HEK293 (cell line): ENCODE results near the gene ADGRL1.

Experiments
- TCF7L2 ChIP-seq: IDR thresholded peaks from 2 replicates; pipeline ENCODE4 v1.6.1; 2011; ENCODE audit warnings: low read depth, mild to moderate bottlenecking, inconsistent platforms, low read length, moderate library complexity, borderline replicate concordance
- ZNF133 ChIP-seq: fragments of 450-650 bp; formaldehyde crosslinking; IDR thresholded peaks from 2 replicates; pipeline ENCODE4 v1.5.1; 2016; ENCODE audit warnings: missing biosample characterization, missing genetic modification characterization
- ZNF140 ChIP-seq: fragments of 450-650 bp; formaldehyde crosslinking; IDR thresholded peaks from 2 replicates; pipeline ENCODE4 v1.5.1; 2016; ENCODE audit warnings: missing biosample characterization, missing genetic modification characterization
- ZNF280D ChIP-seq: fragments of 450-650 bp; formaldehyde crosslinking; IDR thresholded peaks from 2 replicates; pipeline ENCODE4 v1.5.1; 2016; ENCODE audit warnings: missing biosample characterization, missing genetic modification characterization
- ZNF792 ChIP-seq: fragments of 450-650 bp; formaldehyde crosslinking; IDR thresholded peaks from 2 replicates; pipeline ENCODE4 v1.5.1; 2016; ENCODE audit warnings: missing biosample characterization, missing genetic modification characterization
- TF ChIP-seq, protein P1 (sequence below): fragments of 450-650 bp; formaldehyde crosslinking; IDR thresholded peaks from 2 replicates; pipeline ENCODE4 v1.5.1; 2016; ENCODE audit warnings: missing biosample characterization, missing genetic modification characterization
- TF ChIP-seq, protein P2 (sequence below): fragments of 450-650 bp; formaldehyde crosslinking; IDR thresholded peaks from 2 replicates; pipeline ENCODE4 v1.5.1; 2016; ENCODE audit warnings: missing biosample characterization, missing genetic modification characterization, low read depth
- TF ChIP-seq, protein P3 (sequence below): fragments of 450-650 bp; formaldehyde crosslinking; IDR thresholded peaks from 2 replicates; pipeline ENCODE4 v1.5.1; 2016; ENCODE audit warnings: missing biosample characterization, missing genetic modification characterization

DNA sequence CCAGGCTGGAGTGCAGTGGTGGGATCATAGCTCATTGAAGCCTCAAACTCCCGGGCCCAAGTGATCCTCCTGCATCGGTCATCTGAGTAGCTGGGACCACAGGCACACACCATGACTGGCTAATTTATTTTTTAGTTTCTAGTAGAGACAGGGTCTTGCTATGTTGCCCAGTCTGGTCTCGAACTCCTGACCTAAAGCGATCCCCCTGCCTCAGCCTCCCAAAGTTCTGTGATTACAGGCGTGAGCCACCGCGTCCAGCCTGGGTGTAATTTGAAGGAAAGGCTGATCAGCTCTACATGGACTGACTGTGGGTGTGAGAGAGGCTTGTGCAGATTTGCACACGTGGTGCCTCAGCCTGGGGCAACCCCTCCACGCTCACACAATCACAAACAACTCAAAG lies 31.1 kb downstream of the ADGRL1 start:
- TF ChIP-seq, protein P1, sequence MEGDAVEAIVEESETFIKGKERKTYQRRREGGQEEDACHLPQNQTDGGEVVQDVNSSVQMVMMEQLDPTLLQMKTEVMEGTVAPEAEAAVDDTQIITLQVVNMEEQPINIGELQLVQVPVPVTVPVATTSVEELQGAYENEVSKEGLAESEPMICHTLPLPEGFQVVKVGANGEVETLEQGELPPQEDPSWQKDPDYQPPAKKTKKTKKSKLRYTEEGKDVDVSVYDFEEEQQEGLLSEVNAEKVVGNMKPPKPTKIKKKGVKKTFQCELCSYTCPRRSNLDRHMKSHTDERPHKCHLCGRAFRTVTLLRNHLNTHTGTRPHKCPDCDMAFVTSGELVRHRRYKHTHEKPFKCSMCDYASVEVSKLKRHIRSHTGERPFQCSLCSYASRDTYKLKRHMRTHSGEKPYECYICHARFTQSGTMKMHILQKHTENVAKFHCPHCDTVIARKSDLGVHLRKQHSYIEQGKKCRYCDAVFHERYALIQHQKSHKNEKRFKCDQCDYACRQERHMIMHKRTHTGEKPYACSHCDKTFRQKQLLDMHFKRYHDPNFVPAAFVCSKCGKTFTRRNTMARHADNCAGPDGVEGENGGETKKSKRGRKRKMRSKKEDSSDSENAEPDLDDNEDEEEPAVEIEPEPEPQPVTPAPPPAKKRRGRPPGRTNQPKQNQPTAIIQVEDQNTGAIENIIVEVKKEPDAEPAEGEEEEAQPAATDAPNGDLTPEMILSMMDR, result no peak
- TF ChIP-seq ZNF792 (no peak), TCF7L2 (no peak), ZNF280D (tag by site-specific recombination) (no peak), ZNF140 (tag by site-specific recombination) (no peak), ZNF133 (tag by site-specific recombination) (no peak)
- TF ChIP-seq, protein P2, sequence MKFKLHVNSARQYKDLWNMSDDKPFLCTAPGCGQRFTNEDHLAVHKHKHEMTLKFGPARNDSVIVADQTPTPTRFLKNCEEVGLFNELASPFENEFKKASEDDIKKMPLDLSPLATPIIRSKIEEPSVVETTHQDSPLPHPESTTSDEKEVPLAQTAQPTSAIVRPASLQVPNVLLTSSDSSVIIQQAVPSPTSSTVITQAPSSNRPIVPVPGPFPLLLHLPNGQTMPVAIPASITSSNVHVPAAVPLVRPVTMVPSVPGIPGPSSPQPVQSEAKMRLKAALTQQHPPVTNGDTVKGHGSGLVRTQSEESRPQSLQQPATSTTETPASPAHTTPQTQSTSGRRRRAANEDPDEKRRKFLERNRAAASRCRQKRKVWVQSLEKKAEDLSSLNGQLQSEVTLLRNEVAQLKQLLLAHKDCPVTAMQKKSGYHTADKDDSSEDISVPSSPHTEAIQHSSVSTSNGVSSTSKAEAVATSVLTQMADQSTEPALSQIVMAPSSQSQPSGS, result no peak
- TF ChIP-seq, protein P3, sequence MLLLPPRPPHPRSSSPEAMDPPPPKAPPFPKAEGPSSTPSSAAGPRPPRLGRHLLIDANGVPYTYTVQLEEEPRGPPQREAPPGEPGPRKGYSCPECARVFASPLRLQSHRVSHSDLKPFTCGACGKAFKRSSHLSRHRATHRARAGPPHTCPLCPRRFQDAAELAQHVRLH (tag by site-specific recombination), result no peak
